ENCODE measurements around the gene CSF2RB.

Gene CSF2RB

DNA sequence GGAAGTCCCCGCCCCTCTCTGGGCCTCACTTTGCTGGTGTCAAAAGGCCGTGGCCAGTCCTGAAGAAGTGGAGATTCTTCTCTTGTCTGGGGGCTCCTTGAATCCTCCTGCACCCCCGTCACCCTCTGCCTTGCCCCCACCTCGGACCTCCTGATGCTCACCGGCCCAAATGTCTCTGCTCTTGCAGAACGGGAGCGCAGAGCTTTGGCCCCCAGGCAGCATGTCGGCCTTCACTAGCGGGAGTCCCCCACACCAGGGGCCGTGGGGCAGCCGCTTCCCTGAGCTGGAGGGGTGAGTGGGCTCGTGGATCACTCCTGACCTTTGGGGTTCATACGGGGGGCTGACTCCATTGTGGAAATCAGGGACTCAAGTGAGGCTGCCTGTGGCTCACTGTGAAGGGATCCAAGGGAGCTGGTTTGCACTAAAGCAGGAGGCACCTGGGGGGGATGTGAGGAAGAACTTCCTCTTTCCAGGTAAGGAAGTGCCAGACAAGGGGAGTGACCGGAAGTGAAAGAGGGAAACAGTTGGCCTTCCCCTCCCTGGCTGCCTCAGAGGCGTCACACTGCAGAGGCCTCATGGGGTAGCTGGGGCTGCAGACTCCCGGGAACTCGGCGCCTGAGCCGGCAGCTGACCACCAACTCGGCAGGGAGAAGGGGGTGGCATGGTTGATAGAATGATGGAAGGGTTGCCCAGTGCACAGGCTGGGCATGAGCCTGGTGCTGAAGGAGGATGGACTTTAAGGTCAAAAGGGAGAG lies 23.1 kb downstream of the CSF2RB start:
- no peak for DNase-seq (ENCODE audit: low read depth)

DNA sequence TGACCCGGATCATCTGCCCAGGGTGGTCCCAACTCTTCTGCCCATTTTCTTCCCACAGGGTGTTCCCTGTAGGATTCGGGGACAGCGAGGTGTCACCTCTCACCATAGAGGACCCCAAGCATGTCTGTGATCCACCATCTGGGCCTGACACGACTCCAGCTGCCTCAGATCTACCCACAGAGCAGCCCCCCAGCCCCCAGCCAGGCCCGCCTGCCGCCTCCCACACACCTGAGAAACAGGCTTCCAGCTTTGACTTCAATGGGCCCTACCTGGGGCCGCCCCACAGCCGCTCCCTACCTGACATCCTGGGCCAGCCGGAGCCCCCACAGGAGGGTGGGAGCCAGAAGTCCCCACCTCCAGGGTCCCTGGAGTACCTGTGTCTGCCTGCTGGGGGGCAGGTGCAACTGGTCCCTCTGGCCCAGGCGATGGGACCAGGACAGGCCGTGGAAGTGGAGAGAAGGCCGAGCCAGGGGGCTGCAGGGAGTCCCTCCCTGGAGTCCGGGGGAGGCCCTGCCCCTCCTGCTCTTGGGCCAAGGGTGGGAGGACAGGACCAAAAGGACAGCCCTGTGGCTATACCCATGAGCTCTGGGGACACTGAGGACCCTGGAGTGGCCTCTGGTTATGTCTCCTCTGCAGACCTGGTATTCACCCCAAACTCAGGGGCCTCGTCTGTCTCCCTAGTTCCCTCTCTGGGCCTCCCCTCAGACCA lies 24.0 kb downstream of the CSF2RB start:
- DNase-seq (ENCODE audit: low read depth): no peak

DNA sequence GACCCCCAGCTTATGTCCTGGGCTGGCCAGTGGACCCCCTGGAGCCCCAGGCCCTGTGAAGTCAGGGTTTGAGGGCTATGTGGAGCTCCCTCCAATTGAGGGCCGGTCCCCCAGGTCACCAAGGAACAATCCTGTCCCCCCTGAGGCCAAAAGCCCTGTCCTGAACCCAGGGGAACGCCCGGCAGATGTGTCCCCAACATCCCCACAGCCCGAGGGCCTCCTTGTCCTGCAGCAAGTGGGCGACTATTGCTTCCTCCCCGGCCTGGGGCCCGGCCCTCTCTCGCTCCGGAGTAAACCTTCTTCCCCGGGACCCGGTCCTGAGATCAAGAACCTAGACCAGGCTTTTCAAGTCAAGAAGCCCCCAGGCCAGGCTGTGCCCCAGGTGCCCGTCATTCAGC lies 24.6 kb downstream of the CSF2RB start:
- no peak for DNase-seq (ENCODE audit: low read depth)

DNA sequence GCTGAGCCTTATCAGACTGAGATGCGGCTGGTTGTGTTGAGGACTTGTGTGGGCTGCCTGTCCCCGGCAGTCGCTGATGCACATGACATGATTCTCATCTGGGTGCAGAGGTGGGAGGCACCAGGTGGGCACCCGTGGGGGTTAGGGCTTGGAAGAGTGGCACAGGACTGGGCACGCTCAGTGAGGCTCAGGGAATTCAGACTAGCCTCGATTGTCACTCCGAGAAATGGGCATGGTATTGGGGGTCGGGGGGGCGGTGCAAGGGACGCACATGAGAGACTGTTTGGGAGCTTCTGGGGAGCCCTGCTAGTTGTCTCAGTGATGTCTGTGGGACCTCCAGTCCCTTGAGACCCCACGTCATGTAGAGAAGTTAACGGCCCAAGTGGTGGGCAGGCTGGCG lies 25.5 kb downstream of the CSF2RB start:
- DNase-seq (ENCODE audit: low read depth): no peak

DNA sequence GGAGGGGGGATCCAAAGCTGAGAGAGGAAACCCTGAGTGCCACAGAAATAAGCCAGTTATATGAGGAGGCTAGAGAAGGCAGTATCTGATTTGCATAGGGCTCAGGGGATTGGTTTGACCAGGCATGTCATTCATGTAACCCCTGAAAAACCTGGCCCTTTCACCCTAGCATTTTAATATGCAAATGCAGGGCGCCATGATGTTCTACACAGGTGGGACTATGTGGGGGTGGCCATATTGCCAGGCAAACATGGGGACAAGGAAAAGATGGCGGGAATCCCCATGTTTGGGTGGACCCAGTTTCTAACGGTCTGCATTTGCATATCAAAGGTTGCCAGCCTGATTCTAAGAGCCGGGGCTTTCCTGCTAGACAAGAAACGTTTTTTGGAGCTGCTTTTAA lies 27.2 kb downstream of the CSF2RB start:
- DNase-seq (ENCODE audit: low read depth): no peak

DNA sequence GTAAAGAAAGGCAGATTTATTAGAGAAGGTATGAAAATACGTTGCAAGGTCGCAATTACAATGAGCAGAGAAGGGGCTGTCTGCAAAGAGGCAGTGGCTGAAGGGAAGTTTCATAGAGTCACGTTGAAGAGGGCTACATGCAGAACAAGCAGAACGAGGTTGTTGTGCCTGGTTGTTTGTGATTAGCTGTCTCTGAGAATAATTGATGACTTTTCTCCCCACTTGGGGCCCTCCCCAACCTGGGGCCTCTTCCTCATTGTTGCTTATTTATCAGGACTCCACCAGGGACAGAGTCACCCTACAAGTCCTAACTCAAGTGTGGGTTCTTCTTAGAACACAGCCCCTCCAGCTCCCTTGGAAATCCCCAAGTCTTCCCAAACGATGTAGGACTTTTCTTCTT lies 29.1 kb downstream of the CSF2RB start:
- no peak for DNase-seq (ENCODE audit: low read depth)

DNA sequence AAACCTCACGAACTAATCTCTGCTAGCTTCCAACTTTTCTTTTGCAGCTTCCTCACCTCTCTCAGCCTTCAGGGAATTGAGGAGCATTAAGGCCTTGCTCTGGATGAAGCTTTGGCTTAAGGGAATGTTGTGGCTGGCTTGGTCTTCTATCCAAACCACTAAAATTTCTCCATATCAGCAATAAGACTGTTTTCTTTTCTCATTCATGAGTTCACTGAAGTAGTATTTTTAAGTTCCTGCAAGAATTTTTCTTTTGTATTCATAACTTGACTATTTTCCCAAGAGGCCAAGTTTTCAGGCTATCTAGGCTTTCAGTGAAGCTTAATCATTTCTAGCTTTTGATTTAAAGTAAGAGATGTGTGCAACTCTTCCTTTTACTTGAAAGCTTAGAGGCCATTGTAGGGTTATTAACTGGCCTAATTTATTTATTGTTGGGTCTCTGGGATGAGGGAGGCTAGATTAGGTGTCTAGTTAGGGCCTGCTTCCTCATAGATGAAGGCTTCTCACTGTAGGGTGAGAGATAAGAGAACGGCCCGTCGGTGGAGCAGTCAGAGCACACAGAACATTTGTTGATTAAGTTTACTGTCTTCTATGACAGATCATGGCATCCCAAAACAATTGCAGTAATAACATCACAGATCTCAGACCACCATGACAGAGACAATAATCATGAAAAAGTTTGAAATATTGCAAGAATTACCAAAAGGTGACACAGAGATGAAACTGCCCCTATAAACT lies 33.2 kb downstream of the CSF2RB start:
- DNase-seq (ENCODE audit: low read depth): no peak

DNA sequence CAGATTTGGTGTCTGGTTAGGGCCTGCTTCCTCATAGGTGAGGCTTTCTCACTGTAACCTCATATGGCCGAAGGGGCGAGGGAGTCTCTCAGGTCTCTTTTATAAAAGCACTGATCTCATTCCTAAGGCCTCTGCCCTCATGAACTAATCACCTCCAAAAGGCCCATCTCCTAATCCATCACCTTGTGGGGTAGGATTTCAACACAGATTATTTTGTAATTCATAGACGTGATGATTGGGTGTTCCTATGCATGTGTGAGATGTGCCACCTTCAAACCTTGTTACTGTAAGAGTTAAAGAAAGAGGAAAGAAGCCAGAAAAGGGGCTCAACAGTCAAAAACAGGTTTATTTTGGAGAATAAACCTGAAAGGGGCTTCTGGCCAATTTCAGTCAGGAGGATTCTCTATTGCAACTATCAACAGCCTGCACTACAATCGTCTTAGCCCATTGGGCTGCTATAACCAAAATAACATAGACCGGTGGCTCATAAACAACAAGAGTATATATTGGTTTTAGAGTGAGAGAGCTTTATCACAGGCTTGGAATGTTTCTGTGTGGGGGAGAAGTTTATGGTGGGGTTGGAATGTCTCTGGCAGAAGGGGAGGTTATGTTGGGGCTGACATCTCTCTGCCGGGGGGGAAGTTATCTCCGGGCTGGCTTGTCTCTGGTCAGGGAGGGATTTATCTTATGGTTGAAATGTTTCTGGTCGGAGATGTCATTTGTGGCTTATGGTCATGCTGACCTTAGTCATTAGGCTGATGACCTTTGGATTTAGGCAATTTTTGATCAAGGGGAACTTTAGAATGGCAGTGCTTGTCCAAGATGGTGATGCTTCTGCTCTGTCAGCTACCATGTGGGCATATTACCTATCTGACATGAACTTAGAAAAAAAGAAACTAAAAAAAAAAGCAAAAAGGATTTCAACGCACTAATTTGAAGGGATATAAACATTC lies 35.1 kb downstream of the CSF2RB start:
- DNase-seq (ENCODE audit: low read depth): no peak

DNA sequence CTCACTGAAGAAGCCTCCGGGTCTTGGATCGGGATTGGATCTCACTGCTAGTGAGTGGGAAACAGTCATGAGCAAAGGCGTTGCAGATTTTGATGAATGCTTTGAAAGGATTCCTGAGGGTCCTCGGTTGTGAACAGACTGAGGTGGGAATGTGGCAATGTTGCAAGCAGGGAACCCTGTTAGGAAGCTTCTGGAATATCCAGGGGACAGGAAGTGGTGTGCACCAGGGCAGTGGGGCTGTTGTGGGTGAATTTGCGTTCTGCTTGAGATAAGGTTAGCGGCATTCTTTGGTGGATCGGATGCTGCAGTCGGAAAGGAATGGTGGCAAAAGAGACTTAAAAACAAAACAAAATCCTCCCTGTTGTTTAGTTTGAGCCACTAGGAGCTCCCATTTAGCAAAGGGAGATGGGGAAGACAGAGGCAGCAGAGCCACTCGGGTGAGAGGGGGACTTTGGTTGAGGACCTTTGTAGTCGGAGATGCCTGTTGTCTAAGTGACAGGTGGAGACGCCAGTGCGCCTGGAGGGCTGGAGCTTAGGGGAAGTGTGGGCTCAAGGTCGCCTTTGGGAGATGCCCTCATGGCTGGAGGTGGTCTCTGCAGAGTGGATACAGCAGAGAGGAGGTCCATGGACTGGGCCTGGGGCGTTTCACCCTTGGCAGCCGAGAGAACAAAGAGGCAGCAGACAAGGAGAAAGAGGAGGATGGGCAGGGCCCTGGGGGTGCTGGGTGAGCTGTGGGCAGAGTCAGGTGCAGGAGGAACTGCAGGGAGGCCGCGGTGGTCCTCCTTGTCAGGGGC lies 37.6 kb downstream of the CSF2RB start:
- DNase-seq (ENCODE audit: low read depth): no peak

DNA sequence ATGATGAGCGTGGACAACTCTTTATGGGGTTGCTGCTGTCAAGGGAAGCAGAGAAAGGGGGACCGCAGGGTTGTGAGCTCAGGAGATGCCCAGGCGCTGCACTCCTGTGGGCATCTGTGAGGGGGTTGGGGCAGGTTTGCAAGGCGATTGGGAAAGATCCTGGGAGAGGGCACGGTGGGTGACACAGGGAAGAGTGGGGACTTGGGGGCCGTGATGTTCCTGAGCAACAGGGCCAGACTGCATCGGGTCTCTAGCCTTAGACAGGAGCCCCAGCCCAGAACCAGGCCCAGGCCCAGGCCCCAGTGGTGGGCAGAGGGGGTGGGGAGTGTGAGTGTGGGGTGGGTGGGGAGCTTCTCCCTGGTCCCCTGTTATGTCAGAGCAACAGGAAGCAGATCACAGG lies 38.3 kb downstream of the CSF2RB start:
- DNase-seq (ENCODE audit: low read depth): no peak

DNA sequence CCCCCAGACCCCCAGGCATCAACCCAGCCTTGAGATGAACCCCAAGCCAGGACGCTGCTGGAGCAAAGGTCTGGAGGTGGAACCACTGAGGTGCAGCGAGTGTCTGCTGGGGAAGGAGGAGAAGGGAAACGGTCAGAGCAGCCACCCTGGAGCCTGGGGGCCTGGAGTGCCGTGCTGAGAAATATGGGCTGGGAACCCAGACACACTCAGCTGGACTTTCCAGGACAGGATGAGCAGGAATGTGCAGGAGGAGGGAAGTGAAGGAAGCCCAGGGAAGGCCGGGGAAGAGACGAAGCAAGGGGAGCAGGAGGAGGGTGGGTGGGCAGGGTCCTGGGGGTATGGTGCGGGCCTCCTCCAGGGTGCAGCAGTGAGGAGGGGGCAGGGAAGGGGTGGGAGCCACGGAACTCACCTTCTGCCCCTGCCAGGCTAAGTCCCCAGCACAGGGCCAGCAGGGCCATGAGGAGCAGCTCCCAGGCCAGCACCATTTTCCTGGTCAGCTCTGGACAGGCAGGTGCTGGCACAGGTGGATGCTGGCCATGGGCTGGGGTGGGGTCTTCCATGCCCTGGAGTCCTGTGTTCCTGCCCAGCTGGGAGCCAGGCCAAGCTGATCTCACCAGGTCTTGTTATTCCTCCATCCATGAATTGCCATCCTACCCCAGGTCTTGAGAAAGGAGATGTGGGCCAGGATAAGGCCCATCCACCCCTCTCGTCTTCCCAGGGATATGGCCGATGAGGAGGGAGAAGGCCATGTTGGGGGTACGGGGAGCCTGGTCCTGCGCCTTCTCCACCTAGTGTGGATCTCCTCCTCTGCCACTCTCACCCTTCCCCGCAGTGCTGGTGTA lies 40.0 kb downstream of the CSF2RB start:
- no peak for DNase-seq (ENCODE audit: low read depth)

DNA sequence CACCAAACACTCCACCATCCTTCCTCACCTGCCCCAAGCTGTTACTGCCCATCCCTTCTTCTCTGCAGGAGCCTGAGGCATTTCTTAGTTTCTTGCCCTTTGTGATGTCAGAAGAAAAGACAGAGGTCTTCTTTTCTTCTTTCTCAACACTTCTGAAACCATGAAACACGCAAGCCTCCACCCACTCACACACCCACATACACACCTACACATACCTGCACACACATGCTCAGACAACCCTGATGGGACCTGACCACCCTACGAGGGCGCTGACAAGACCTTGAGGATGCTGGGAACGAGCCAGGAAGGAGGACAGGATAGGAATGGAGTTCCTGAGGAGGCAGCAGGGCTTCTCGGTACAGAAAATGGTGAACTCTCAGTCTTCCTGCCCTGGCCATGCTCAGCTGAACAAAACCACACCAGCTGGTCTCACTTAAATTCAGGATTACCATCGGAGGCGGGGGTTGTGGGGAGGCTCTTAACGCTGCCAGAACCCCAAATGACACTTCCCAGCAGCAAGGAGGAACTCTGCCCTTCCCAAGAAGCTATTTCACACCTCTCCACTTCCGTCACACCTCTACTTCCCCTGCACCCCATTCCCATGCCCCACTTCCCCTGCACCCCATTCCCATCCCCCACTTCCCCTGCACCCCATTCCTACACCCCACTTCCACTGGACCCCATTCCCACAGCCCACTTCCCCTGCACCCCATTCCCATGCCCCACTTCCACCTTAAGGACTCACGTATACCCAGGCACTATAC lies 41.0 kb downstream of the CSF2RB start:
- DNase-seq (ENCODE audit: low read depth): no peak

DNA sequence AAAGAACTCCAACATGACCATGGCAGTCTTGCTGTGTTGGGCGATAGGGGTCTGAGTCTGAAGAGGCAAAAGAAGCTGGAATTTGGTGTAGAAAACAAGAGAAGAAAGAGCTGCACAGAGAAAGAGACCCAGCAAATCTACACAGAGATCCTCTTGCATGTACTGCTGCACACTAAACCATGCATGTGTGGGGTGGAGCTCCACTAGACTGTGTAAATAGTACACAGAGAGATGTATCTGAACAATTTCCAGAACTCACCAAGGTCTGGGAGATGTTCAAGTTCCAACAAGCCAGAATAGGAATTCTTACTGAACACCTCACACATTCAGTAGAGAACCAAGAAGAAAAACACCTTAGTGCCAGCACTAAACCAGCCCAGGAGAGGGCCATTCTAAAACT lies 42.3 kb downstream of the CSF2RB start:
- no peak for DNase-seq (ENCODE audit: low read depth)

DNA sequence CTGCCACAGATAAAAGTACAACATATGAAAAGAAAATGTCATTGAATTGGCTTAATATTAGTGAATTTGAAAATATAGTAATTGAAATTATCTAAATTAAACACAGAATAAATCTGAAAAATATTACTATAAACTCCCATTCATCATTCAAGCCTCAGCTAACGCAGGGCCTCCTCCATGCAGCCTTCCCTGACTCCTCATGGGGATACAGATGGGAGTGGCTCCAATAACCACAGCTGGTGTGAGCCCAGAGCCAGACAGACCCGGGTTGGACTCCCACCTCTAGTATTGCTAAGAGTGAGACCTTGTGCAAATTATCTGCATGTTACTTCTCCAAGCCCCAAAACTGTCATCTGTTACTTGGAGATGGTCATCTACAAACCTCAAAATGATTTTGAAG lies 44.9 kb downstream of the CSF2RB start:
- DNase-seq (ENCODE audit: low read depth): no peak

DNA sequence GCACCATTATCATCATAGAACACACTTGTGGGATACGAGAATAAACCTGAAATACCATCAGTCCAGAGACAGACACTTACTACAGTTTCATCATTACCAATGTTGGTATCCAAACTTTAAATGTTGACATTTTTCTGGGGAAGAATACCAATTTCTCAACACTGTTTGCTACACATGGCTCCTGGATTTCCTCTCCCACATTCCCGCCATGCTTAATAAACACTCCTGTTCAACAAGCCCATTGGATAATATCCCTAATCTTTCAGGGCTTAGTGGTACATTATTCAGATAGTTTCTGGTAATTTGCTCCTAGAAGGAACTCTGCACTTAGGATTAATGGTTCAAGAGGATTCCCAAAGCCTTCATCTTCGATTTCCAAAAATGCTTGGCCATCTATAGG lies 48.2 kb downstream of the CSF2RB start:
- no peak for DNase-seq (ENCODE audit: low read depth)

DNA sequence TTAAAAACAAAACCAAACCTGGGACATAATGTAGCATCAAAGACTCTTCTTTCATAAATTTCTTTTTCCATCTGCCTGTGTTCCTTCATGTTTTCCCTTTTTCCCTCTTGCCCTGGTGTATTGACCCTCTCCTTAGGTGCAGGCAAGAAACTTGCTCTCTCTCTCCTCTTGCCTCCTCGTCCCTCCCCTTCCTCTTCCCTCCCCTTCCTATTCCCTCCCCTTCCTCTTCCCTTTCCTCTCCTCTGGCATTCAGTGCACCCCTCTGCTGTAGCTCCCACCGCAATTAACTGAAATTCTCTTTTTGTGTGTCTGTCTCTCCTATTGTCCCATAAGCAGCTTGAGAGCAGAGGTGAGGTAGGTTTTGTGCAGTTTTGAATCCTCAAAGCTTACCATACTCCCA lies 49.9 kb downstream of the CSF2RB start:
- DNase-seq (ENCODE audit: low read depth): no peak

DNA sequence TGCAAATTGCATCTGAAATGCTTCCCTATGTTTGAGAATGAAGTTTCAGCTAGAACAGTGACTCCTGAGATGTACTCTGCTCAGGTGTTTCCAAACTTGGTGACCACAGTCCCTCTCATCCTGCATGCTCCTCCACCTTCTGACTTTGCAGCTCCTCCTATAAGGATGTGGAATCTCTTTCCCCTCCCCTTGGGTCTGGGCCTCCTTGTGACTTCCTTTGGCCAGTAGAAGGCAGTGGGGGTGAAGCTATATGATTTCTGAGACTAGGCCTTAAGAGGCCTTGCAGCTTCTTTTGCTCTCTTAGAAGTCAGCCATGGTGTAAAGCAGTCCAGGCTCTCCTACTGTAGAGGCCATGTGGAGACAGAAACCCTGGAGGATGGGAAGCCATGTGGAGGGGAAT lies 50.7 kb downstream of the CSF2RB start:
- no peak for DNase-seq (ENCODE audit: low read depth)

DNA sequence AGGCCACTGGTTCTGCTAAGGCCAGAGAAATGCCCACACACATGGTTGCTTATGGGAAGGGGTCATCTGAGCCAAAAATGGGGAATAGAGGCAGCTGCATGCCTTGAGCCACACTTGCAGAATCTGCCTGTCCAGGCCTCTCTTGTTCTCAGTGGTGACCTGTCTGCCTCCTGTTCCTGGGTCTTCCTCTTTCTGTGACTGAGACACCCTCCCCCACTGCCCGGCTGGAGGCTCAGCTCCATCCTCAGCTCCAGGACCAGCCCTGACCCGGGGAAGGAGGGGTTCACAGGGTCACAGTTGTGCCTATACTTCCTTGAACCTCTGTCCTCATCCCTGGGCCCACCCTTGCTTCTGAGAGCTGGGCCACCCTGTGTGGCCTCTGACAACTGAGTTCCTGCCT lies 52.3 kb downstream of the CSF2RB start:
- no peak for DNase-seq (ENCODE audit: low read depth)

DNA sequence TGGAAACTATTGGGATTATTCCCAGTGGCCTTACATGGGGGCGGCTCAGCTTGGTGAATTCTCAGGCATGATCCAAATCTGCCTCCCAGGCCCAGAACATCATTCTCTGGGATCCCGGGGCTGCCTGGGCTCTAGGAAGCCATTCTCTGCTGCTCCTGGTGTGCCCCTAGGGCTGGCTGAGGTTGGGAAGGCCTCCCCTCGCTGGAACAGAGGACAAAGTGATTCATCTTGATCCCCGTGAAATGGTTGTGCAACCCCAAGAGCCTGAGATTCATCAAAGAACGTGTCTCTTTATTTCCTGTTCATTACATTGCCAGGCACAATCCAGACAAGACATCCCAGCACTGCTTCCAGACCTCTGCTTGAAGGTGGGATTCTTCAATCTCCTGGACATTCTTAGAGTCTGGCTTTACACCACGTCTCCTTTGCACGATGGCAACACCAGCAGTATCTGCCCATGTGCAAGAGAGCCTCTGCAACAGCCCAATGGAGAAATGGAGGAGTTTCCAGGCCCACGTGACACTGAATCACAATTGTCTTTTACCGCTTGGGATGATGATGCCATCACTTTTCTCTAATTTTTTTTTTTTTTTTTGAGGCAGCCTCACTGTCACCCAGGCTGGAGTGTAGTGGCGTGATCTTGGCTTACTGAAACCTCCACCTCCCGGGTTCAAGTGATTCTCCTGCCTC lies 53.6 kb downstream of the CSF2RB start:
- no peak for DNase-seq (ENCODE audit: low read depth)

All from GM04504 (cell line).